ENCODE measurements around the gene TMEM198. TPM values are rescaled to one million over a fixed set of nuclear protein-coding genes. Genes with fewer than 3 reads are reported as not detected.
A peak's percentile ranks its signal among the peaks of the same experiment; 100 is the strongest.

TMEM198 gene
- total RNA-seq, 1 donor from 2014 or later = 2.1 TPM

- ATAC-seq (no peak), DNase-seq (ENCODE audit: low spot score) (no peak)
Measured at GRCh38 chr2:219524817-219525216, 19.0 kb upstream of the TMEM198 start.

DNA sequence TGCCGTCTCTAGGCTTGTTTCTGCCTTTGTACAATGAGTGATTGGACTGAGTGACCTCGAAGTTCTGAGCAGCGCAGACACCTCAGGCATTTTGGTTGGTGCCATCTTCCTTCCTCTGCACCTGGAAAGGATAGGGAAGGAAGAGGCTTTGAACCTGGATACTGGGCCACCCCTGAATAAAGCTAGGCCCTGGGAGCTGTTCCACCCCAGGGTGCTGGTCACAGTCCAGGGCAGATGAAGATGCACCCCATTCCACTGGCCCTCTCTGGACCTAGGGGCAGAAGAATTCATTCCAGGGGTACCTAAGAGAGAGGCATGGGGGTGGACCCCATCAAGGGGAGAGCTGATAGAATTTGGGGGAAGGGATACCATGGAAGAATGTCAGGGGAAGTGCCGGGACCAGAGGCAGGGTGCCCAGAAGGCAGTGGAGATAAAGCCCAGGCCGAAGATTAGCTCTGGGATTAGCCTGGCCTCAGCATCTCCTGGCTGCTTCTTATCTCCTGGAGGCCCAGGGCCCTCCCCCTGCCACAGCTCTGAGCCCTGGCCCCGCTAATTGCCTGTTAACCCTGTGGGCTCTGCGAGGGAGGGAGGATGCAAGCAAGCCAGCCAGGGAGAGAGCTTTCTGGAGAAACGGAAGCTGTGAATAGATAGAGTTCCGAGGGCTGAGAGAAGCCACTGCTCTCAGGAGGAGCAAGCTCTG is 18.1 kb upstream of the TMEM198 start:
- DNase-seq (ENCODE audit: low spot score) (no peak), ATAC-seq (no peak)

DNA sequence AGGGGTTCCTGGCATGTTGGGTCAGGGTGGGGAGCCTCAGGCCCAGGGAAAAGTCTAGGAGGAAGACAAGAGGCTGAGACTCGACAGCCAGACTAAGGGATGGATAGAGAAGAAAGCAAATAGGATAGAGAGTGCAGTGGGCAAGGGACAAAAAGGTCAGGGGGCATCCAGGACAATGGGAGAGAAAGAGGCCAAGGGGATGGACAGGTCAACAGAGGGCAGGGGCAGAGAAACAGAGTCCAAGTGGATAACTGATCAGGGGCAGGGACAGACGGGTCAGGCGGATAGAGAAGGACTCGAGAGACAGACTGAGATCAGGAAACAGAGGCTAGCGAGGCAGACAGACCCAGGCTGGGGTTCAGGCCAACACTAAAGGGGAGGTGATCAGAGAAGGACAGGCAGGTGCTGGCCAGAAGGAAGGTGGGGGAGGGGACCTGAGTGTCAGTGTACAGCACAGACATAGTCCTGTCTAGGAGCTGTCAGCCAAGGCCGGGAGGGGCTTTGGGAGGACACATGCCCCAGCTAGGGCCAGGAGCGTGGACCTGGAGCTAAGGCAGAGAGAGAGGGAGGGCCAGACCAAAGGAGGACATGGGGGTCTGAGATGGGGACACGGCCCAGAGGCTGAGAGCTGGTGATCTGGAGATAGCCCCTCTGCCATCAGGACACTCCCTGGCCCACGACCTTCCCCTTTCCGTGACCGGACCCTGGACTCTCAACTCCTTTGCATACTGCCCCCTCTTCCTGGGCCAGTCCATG is 17.3 kb upstream of the TMEM198 start:
- ATAC-seq (no peak), DNase-seq (ENCODE audit: low spot score) (no peak)

- peak; percentile 66 for ATAC-seq
- DNase-seq (ENCODE audit: low spot score) = no peak
Measured at GRCh38 chr2:219527076-219527394, 16.8 kb upstream of the TMEM198 start.

- DNase-seq (ENCODE audit: low spot score) (no peak), ATAC-seq (no peak)
Measured at GRCh38 chr2:219527472-219527871, 16.4 kb upstream of the TMEM198 start.

GRCh38 chr2:219530048-219530963 is 13.5 kb upstream of the TMEM198 start:
- ATAC-seq (peak; percentile 98), DNase-seq (ENCODE audit: low spot score) (peak; percentile 87)

DNA sequence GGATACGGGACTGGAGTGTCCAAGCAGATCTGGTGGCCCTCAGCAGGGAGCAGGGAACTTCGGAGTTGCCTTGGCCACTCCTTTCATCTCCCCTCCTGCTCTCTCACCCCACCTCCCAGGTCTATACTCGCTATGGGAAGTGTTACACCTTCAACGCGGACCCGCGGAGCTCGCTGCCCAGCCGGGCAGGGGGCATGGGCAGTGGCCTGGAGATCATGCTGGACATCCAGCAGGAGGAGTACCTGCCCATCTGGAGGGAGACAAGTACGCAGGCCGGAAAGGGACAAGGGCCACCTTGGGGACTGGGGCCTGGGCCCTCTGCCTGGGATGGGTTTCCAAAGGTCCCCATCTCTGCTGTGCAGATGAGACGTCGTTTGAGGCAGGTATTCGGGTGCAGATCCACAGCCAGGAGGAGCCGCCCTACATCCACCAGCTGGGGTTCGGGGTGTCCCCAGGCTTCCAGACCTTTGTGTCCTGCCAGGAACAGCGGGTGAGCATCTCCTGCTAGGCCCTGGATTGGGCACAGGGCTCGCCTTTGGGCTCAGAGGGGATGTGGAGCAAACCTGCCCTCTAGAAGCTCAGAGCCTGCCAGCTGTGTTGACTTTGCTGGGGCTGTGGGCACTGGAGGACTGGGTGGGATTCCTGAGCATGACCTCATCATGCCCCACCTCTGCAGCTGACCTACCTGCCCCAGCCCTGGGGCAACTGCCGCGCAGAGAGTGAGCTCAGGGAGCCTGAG is 12.0 kb upstream of the TMEM198 start:
- ATAC-seq (no peak), DNase-seq (ENCODE audit: low spot score) (no peak)

- ATAC-seq = no peak
- DNase-seq (ENCODE audit: low spot score) = no peak
Measured at GRCh38 chr2:219532378-219532649, 11.5 kb upstream of the TMEM198 start.

DNA sequence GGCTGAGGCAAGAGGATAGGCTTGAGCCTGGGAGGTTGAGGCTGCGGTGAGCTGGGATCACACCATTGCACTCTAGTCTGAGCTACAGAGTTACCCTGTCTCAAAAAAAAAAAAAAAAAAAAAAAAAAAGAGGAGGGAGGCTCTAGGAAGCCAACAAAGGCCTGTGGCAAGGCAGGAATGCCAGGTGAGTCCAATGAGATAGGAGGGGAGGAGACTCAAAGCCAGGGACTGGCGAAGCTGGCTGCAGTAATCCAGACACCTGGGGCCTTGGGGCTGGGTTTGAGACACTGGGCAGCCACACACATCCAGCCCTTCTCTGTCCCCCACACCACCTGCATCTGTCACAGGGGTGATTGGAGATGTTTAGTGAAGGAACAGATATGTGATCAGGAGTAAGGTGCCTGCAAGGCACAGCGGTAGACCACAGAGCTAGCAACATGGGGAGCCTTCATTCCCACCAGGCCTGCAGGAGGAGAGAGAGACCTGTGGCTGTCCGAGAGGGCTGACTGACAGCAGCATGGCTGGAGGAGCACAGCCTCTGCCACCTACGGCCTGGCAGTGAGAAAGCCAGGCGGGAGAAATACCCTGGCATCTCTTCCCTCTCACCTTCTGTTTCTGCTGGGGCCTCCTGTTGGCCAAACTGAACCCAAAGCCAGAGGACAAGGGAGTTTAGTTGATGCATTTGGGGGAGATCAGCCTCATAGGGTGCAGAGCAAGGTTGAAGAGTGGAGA is 9.7 kb upstream of the TMEM198 start:
- no peak for ATAC-seq
- DNase-seq (ENCODE audit: low spot score) = no peak

- no peak for DNase-seq (ENCODE audit: low spot score)
- ATAC-seq = no peak
Measured at GRCh38 chr2:219536425-219536824, 7.4 kb upstream of the TMEM198 start.

- ATAC-seq = no peak
- no peak for DNase-seq (ENCODE audit: low spot score)
Measured at GRCh38 chr2:219536967-219537366, 6.9 kb upstream of the TMEM198 start.

DNA sequence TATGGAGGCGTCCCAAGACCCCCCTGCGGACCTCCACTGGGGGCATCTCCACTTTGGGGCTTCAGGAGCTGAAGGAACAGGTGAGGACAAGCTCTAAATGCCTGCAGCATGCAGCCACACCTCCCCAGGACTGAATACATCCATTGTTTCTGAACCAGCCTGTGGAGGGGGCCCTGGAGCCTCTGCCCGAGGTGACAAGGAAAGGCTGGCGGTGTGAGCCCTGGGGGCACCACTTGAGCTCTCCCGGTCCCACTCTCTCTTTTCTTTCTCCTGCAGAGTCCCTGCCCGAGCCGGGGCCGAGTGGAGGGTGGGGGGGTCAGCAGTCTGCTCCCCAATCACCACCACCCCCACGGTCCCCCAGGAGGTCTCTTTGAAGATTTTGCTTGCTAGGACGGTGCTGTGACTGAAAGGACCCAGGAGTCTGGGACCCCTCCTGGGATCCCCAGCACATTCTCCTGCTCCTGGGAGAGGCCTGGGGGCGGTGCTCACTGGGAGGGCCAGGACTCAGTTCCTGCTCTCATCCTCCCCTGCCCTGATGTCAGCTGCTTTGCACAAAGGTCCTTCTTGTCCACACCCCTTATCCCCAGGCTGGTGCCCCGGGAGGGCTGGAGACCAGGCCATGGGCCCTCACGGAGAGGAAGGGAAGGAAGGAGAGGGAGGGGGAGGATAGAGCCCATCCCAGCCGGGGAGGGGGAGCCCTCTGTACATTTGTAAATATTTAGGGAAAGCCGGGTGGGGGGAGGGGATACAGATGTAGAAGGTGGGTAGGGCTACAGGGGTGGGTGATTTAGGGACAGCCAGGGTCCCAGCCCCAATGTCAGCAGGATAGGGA is 6.0 kb upstream of the TMEM198 start:
- no peak for ATAC-seq
- DNase-seq (ENCODE audit: low spot score) = no peak

GRCh38 chr2:219538504-219538951 is 5.3 kb upstream of the TMEM198 start:
- DNase-seq (ENCODE audit: low spot score) = no peak
- ATAC-seq = no peak

DNA sequence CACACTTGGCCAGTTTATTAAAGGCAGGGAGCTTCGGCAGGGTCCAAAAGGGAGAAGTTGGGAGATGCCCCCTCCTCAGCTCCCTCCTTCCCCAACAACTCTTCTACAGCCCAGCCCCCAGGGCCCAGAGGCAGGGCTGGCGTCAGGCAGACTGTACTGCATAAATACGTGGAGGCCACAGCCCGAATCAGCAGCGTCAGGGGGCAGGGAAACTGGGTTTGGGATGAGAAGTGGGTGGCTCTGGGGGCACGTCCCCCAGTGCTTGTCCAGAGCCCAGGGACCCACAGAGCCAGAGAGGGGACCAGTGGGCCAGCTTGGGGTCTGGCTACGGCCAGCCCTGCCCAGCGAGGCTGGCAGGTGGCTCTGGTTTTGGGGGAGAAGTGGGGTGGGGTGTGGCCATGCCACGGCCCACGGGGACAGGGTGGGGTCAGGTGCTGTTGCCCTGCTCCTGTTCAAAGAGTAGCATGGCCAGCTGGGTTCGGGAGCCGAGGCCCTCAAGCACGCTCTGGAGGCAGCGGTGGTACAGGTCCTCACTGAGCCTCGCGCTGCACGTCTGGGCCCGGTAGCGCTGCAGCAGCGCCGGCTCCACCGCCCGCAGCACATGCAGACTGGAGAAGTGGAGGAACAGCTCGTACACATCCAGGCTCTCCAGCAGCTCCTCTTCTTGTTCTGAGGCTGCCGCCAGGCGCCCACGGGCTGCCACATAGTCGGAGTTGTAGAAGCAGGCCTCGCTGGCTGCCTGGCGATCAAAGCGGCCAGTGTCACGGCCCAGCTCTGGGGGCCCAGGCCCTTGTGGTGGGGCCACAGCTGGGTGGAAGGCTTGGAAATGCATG is 4.7 kb upstream of the TMEM198 start:
- ATAC-seq = no peak
- no peak for DNase-seq (ENCODE audit: low spot score)

DNA sequence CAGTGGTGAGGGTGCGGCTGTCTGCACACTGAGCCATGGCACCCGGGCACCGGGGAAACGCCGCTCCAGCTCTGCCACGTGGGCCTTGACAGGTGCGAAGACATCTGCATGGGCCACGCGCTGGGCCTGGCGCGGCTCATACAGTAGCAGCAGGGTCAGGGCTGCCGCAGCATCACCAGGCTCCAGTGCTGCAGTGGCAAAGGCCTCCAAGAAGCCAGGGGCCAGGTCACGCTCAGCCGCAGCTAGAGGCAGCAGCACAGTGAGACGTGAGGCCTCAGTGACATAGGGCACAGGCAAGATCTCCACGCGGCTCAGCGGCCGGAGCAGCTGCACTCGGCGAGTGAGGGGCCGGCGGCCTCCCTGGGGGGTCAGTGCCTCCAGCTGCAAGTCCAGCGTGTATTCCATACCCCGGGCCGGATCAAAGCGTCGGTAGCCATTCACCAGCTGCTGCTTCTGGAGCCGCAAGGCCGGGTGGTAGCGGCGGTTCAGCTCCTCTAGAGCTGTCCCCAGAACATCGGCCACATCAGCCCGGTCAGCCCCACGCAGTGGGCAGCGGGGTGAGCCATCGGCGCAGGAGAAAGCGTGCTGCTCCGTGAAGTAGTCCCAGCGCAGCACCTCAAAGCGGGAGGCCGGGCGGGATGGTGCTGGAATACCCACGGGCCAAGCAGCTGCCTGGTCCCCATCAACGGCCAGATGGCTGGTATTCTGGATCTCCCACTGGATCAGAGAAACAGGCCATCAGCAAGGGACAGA is 3.7 kb upstream of the TMEM198 start:
- no peak for DNase-seq (ENCODE audit: low spot score)
- ATAC-seq = no peak

GRCh38 chr2:219540784-219541504 is 2.9 kb upstream of the TMEM198 start:
- ATAC-seq (no peak), DNase-seq (ENCODE audit: low spot score) (no peak)

GRCh38 chr2:219541611-219542180 is 2.1 kb upstream of the TMEM198 start:
- DNase-seq (ENCODE audit: low spot score) = peak; percentile 88
- ATAC-seq = peak; percentile 46
